Measurements from ENCODE around the gene BBS4.
"Not testable (repeated sequence)": the region's sequence is repeated elsewhere in the genome, so short reads cannot be mapped to it uniquely, and the experiment has no call there.

- TF ChIP-seq, protein P1, sequence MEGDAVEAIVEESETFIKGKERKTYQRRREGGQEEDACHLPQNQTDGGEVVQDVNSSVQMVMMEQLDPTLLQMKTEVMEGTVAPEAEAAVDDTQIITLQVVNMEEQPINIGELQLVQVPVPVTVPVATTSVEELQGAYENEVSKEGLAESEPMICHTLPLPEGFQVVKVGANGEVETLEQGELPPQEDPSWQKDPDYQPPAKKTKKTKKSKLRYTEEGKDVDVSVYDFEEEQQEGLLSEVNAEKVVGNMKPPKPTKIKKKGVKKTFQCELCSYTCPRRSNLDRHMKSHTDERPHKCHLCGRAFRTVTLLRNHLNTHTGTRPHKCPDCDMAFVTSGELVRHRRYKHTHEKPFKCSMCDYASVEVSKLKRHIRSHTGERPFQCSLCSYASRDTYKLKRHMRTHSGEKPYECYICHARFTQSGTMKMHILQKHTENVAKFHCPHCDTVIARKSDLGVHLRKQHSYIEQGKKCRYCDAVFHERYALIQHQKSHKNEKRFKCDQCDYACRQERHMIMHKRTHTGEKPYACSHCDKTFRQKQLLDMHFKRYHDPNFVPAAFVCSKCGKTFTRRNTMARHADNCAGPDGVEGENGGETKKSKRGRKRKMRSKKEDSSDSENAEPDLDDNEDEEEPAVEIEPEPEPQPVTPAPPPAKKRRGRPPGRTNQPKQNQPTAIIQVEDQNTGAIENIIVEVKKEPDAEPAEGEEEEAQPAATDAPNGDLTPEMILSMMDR (conservative IDR thresholded peaks at IDR 0.05), result not testable (repeated sequence)
- not testable (repeated sequence) for TF ChIP-seq EZH2 (IDR thresholded peaks at IDR 0.05; ENCODE audit: low read depth)
These were observed 49.3 kb upstream of the BBS4 start for GRCh38 chr15:72636519-72637282.

All from PC-9 (cell line).